CD4-positive, alpha-beta T cell treated with Interleukin-6 for 4 hours (primary cell): ENCODE data around the gene RASSF1.
"Not testable (repeated sequence)": the region's sequence is repeated elsewhere in the genome, so short reads cannot be mapped to it uniquely, and the experiment has no call there.

ENCODE experiments used
- DNase-seq: peaks from one replicate; pipeline ENCODE4 v3.0.0-alpha.2; 2020; ENCODE audit warnings: mixed read lengths

The RASSF1 gene

GRCh38 chr3:50322386-50323091 lies 18.1 kb downstream of the RASSF1 start, which contains the start of gene HYAL2:
Gene HYAL2 (minus strand): TSS chr3:50322745. CDS start chr3:50320489, 2,256 bp downstream.
- DNase-seq, result no peak

- DNase-seq, result no peak
Observed at GRCh38 chr3:50322115-50322385, 18.6 kb downstream of the RASSF1 start.

GRCh38 chr3:50321336-50322114 lies 19.1 kb downstream of the RASSF1 start:
- DNase-seq, result peak; percentile 88

GRCh38 chr3:50320853-50321335 lies 19.7 kb downstream of the RASSF1 start:
- peak; percentile 79 for DNase-seq

GRCh38 chr3:50319894-50320625 lies 20.6 kb downstream of the RASSF1 start:
- no peak for DNase-seq

DNA sequence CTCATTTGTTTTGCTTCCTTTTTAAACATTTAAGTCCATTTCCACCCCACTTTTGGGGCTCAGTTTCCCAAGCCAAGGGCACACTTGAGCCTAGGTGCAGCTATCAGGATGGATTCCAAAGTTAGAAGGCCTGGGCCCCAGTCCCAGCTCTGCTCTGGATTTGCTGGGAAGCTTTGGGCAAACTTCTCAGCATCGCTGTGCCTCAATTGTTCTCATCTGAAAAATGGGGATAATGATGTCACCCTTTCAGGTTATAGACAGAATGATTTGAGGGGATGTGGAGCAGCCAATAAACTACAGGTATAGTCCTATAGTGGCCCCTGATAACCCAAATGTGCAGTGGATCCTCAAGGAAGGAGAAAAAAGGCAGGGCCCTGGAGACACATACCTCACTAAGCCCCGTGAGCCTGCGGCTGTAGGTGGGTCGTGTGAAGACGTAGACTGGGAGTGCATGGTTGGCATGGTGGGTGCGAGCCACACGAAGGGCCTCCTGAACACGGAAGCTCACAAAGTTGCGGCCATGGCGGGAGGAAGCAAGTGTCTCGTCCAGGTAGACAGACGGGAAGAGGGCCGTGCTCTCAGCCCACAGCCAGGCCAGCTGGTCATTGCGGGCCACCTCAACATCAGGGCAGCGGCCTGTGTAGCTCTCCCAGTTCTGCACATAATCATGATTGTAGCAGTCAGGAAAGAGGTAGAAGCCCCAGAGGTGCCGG lies 21.3 kb downstream of the RASSF1 start:
- no peak for DNase-seq

- DNase-seq, result no peak
Observed at GRCh38 chr3:50318615-50319014, 22.0 kb downstream of the RASSF1 start.

- no peak for DNase-seq
Observed at GRCh38 chr3:50318163-50318562, 22.5 kb downstream of the RASSF1 start.

DNA sequence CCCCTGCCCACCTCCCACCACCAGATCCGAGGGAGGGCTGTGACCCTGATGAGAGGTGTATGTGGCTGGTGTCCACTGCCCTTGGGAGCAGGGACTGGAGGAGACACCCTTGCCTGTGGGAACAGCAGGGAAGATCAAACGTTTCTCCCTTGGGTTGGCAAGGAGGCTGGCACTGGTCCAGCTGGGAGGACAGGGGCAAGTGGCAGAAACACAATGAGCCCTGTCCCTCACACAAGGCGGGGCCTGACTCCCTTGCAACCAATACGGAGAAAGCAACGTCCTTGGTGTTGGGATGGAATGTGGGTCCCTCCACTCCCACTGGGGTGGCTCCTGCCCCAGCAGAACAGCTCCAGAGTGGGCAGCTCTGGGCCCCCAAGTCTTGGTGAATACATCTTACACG lies 23.3 kb downstream of the RASSF1 start:
- no peak for DNase-seq

DNA sequence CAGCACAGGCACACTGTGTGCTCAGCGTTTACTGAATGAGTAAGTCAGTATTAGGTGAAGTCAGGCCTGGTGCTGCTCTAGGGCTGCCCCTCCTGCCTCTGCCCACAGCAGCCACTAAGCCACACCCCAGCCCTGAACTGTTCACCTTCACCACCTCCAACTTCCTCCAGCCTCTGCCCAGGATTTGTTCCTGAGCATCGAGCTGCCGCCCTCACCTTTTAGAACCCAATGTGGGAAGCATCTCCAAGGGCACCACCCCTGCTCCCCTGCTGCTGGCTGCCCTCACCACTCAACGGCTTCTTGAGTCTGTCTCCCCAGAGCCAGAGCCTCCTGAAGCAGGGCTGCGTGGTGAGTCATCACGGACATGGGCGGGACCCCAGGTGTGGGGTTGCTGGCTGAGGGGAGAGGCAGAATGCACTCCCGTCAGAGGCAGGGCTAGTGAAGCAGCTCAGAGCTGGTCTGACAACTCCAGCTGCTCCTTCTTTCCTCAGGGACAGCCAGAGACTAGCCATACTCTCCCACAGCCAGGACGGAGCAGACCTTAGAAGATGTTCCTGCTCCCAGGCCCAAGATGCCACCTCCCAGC lies 23.9 kb downstream of the RASSF1 start:
- DNase-seq, result peak; percentile 81

- DNase-seq, result no peak
Observed at GRCh38 chr3:50314816-50315215, 25.8 kb downstream of the RASSF1 start.

DNA sequence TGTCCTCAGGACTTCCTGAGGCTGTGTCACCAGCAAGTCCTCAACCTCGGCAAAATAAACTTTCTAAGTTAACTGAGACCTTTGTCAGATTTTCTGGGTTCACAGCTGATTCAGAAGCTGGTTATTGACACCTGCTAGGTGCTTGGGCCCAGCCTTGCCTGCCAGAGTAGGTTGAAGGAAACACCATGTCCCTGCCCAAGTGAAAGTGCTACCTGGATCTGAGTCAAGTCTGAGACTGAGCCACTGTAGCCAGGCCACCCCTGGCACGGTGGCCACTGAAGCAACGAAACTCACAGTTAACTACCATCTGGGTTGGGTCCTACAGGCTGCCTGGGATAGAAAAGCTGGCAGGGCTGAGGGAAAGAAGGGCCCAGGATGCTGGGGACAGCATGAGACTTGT lies 26.3 kb downstream of the RASSF1 start:
- DNase-seq, result no peak

- DNase-seq, result not testable (repeated sequence)
Observed at GRCh38 chr3:50312041-50312440, 28.6 kb downstream of the RASSF1 start.

DNA sequence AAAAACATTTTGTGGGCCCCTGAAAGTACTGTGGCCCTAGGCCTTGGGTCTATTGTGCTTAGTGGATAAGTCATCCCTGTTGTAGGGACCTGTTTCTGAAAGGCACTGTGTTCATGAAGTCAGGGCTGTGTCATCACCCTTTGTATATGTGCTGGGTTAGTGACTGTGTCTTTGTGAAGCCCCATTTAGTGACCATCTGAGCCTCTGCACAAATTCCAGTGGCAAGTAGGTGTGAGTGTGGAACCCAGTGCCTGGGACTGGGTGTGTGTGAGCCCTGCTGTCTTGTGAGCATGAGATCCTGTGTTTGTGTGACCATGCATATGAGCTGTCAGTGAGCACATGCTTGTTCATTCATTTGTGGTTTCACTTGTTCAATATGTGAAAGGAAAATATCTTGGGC lies 36.0 kb downstream of the RASSF1 start:
- DNase-seq, result no peak

DNA sequence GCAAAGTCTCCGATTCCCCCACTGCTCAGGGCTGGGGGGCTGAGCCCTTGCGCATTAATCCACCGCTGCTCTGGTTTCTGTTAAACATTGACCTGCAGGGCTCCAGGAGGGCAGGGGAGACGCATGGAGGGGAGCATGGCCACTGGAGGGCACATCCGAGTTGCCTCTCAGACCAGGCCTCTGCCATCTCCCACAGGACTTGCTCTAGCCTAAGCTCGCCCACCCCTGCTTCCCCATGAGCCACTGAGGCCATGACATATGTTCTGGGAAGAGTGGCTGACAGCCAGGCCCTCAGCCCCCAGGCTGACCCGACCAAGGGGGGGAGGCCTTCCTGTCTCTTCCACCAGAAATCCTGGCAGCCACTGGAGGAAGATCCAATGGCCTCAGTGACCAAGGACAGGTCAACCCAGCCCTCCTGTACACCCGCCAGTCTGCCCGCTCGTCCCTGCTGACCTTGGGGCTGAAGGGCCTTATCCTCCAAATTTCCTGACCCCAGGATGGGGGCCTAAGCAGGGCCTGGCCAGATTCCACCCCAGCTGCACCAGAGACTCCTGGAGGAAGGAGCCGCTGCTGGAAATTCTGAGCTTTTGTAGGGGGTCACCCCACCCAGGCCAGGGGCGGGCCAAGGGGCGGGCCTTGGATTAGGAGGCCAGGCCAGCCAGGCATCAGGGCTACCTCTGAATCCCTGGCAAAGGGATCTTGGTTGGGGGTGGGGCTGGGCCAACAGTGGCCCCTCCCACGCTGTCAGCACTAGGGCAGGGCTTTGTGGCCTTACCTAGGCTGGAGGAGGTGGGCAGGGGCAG lies 37.4 kb downstream of the RASSF1 start, which contains the start of gene HYAL1:
HYAL1 (minus strand) TSS at position 562 of the 803 bp plus-strand sequence. CDS start 618 bp downstream, outside the sequence.
- DNase-seq, result no peak

DNA sequence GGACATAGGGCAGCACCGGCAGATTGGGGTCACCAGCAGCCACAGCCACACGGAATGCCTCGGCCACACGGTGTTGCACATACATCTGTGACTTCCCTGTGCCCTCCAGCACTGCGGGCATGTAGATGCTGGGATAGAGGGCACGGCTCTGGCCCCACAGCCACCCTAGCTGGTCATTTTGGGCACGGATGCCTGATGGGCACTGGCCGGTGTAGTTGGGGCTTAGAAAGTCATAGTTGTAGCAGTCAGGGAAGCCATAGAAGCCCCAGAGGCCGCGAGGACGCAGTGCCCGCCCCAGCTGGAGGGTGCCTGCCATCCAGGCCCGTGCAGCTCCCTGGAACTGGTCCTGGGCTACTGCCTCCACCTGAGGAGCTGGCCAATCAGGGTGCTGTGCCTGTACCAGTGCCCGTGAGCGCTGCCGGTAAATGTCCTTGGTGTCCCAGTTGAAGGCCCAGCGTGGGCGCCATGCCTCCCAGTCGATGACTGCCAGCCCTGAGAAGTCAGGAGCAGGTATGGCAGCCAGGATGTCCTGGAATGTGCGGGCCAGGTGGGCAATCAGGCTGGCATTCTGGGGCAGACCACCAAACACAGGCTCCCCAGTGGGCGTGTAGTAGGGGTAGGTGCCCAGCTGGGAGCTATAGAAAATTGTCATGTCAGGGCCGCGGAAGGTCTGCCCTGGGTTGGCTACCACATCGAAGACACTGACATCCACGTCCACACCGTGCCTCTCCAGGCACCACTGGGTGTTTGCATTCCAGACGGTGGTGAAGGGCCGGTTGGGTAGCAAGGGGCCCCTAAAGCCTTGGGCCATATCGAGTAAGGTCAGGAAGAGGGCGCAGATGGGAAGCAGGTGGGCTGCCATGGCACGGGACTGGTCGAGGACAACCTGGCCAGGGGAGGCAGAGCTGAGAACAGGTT lies 38.3 kb downstream of the RASSF1 start:
- no peak for DNase-seq

DNA sequence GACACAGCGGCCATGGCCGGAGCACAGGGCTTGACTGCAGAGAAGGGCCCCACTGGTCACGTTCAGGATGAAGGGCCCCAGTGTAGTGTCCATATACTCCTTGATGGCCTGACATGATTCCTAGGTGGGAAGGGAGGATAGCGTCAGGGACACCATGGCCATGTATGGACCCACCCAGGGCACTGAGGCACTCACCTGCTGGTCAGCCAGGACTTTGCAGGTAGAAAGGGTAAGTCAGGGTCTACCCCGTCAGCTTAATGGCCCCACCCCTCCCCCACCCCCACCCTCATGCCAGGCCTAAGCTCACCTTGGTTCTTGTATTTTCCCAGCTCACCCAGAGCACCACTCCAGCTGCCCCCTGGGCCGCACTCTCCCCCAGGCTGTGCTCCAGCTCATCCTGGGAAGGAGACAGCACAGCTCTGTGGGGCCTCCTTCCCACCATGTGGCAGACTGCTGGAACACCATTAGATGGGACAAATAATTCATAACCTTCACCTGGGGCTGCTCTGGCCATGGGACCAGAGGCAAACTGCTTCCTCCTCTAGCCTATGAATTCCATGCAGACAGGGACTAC lies 39.9 kb downstream of the RASSF1 start:
- no peak for DNase-seq

GRCh38 chr3:50299929-50300680 lies 40.5 kb downstream of the RASSF1 start:
- DNase-seq, result no peak

DNA sequence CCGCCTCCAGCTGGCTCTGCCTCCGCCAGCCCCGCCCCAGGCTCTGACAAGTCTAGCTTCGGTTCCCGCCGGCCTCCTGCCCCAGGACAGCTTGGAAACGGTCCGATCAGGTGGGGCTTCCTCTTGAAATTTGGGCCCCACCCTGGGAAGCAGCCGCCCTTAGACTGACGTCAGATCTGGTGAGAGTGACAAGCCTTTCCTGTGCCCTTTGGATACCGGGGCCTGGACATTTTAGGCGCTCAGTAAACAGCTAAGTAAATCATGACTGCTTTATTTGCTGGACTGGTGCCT lies 41.1 kb downstream of the RASSF1 start:
- no peak for DNase-seq
